HG03159 (cell line): Measurements from ENCODE around the gene CRIM1.
A peak's percentile ranks its signal among the peaks of the same experiment; 100 is the strongest.

Experiments
- ATAC-seq: cut with Tn5 transposase; IDR thresholded peaks from one replicate; pipeline ENCODE4 v1.9.1; 2021; ENCODE audit warnings: mild to moderate bottlenecking, moderate library complexity; ENCODE audit not compliant: unreplicated experiment

Gene CRIM1

DNA sequence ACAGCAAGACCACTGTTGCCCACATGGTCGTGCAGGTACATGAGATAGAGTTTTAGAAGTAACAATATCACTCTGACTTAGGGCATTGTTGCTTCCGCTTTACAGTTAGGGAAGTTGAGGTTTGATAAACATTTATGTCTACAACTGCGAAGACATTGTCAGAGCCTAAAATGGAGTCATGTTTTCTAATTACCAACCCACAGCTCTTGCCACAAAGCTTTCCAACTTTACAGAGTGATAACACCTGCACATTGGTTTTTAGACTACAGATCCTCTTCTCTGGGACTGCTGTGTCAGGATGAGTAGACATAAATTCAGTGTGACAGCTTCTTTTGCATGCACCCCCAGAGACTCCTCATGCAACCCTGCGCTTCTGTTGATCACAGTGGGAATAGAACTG, 123.4 kb downstream of the CRIM1 start:
- no peak for ATAC-seq

DNA sequence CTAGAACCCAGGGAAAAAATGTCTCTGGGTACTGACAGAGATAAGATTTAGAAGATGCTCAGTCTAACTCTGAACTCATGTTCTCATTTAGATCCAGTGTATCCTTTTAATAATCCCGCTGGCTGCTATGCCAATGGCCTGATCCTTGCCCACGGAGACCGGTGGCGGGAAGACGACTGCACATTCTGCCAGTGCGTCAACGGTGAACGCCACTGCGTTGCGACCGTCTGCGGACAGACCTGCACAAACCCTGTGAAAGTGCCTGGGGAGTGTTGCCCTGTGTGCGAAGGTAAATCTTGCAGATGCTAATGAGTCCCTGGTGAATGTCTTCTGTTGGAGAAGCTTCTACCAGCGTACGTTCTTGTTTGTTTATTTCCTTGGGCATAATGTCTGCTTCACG, 123.8 kb downstream of the CRIM1 start:
- no peak for ATAC-seq

DNA sequence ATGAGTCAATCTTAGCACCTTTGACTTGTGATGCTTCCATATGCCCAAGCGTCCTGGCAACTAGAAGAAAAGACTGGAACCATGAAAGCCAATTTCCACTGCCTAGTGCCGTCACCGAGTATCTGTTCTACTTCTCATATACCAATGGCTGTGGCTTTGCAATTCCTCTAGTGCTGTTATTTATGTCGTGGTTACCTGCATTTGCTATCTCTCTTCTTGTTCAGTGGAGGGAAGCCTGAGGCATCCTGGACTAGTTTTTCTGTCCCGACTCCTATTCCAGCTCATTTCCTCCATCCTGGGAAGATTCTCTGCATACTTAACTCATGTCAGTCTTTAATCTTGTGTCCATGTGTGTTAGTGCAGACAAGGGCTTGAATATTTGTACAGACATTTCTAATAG, 124.5 kb downstream of the CRIM1 start:
- ATAC-seq = no peak

DNA sequence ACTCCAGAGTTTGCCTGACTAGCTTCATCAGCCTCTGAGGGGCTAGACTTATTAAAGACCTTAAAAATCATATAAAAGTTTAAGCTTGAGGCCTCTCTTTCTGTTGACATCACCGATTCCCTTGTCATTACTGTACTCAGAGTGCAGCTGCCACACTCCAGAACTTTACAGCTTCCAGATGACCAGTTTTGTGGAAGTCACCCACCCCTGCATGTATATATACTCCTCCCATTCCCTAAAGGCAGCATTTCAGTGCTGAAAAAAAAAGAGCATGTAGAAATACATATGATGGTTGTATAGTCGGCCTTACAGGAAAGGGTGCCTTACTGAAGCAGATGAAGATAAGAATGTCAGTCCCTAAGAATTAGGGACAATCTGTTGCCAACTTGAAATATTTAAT, 125.1 kb downstream of the CRIM1 start:
- ATAC-seq = no peak

DNA sequence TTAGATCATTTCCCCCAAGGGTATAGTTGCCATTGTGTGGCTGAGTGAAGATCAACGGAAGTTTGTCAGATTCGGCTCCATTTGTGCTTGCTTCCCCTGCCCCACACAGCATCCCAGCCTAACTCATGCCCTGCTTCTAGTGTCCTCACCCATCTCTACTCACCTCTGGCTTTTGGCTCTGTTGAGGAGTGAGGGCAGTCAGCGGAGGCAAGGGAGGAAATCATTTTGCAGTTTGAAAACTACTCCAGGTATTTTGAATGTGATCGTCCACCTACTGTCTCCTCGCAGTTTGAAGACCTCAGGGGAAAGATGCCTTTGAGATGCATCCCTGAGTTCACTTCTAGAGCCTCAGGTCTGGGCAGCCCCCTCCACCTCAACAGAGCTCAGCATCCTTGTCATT, 126.1 kb downstream of the CRIM1 start:
- ATAC-seq = no peak

DNA sequence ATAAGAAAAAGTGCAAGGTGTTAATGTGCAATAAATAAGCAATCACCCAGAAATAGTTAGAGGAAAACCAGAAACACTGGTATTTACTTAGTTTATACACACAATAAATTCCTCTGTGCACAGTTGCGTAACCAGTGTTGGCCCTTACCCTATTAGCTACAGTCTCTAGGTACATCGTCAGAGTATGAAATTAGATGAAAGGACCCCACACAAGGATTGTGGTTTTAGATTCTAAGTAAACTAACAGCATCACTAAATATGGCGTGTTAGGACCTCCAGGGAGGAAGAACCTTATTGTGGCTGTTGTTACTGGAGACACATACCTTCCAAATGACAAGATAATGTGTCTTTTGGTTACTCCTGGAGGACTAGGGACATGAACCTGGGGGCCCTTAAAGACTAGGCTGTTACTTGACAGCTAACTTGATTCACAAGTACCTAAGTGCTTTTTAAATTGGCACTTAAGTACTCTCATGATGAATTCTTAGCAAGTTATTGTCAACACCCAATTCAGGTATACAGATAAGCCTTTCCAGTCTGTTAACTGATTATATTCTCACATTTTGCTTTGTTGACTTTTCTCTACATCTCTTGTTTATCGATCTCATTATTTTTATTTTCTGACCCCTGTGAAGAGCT, 127.1 kb downstream of the CRIM1 start:
- ATAC-seq = no peak

DNA sequence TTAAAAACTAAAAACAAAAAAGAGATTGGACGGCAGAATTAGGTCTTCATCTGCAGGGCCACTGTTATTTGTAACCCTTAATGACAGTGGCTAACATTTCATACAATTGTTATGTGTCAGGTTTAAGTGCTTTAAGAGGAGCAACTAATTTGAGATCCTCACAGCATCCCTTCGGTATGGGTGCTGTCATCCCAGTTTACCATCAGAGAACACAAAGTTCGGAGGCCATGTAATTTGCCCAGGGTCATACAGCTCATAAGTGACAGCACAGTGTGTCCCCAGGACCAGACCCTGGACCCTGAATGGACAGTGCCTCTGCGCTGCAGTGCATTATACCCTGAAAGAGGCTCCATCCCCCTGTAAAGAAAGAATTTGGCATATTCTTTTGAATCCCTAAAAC, 127.7 kb downstream of the CRIM1 start:
- no peak for ATAC-seq

DNA sequence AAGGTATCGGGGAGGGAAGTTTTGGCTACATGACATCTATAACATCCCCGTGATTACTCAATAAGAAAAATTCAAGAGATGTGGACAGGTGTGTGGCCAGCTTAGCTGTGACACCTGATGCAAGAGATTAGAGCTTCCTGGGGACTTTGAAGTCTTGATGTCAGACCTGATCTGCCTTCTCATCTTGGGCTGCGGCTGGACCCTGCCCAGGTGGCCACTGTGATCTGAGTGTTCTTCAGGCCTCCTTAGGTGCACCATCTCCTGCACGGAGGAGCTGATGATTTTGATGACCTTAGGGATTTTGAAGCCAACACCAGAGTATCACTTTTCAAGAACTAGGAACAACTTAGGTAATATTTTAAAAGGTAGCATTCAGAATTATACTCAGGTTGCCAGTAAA, 128.9 kb downstream of the CRIM1 start:
- ATAC-seq = no peak

DNA sequence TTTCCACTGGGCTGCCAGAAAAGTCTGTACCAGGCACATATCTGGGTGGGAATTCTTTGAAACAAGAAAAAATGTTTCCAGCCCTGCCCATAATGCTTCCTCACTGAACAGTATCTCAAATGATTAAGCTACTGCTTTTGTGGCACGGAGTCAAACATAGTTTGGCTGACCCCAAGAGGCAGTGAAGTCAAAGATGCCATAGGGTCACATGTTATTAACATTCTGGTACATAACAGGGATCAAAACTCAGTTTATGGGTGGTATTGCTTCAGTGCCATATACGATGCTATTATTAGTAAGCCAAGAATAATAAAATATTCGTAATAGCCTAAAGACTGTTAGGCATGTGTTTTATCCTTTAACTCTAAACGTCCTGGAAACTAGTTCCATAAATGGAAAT, 129.9 kb downstream of the CRIM1 start:
- ATAC-seq = no peak

DNA sequence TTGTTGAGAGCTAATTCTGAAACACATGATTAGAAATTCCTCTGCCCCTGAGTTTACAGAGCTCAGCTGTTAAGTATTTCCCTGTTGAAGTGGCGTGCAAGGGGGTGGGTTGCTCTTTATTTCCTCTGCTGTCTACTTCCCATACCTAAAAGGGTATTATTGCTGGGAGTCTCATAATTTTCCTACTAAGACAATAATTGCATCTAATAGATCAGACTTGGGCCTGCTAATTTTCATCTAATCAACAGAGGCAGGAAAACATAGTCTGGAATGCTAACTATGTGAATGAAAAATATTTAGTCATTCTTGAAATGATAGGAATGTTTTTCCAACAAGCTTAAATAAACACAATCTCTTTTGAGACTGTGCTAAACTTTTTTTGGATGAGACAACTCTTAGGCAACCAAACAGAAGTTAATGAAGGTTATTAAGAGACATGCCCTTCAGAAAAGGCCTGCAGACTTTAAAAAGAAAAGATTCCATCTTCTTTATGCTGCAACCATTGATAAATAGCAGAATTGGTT, 131.0 kb downstream of the CRIM1 start:
- no peak for ATAC-seq

DNA sequence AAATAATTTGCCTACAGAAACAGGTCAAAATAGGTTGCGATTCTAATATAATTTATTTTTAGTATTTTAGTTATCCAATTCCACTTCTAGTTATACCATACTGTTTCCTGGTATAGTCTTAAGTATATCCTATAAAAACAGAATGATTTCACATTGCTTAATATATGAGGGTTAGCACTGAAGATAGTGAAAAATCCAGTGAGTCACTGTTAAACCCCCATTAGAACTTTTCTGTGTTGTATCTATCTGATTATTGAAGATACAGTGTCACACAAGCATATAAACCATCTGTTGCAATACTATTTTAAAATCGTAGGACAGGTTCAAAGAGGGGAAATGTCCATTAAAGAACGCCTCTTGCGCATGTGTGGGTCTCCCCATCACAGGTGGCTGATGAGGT, 132.4 kb downstream of the CRIM1 start:
- ATAC-seq = no peak

DNA sequence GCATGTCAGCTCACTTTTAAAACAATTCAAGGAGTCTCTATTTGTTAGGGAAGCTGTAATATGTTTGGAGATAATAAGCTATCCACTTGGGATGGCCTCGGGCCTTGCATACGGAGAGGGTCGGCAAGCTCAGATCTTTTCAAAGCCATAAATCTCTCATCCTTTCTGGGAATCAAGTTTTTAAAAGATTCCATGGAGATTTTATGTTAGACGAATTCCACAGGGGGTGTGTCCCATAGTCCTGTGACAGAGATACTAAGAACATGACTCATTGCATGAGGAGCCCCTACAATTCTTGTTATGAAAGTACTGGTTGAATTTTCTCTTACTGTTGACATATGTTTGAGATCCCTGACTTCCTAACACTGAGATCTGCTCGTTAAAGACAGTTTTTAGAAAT, 133.7 kb downstream of the CRIM1 start:
- ATAC-seq = no peak

DNA sequence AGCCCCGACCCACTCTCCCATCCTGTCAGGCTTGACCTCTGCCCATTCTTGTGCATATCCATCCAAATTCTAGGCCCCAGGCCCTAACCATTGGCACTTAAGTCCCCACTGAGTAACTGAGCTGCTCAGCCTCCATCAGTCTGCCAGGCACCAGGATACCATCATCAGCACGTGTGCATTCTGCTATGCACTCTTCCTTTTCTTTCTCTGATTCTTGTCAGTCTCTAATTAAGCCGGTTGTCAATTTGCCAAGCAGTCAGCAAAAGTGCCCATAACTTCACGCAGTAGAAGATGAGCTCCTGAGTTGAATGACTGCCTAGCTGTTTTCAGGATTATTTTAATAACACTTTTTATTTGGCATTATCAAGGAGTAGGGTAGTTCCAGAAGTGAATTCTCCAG, 135.2 kb downstream of the CRIM1 start:
- no peak for ATAC-seq

DNA sequence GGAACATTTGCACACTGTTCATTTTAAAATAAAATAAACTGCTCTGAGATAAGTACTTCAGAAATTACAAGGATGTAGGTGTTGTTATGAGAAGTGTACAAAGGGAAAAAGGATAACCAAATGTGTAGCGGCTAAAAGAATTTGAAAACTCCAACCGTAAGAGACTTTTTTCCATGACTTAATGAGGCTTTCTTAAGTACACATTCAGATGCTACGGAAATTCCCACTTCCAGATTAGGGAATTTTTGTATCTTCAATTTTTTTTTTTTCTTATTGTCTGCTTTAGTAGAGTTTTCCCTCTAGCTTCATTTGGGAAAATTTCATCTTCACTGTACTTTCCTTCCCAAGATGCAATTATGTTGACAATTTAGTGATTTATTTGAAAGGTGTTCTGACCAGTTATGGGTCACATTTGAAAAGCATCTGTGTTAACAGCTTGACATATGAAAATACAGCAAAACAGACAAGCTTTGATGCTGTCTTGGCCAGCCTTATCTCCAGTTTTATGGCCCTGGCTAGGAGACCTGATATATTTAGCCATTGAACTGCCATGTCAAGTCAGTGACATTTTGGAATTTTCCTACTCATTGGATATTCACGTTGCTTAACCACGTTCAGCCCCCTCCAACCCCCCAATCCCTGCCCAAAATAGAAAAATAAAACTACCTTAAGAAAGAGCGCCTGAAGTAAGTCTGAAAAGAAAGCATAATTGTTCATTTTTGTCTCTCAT, 136.8 kb downstream of the CRIM1 start:
- ATAC-seq = no peak

DNA sequence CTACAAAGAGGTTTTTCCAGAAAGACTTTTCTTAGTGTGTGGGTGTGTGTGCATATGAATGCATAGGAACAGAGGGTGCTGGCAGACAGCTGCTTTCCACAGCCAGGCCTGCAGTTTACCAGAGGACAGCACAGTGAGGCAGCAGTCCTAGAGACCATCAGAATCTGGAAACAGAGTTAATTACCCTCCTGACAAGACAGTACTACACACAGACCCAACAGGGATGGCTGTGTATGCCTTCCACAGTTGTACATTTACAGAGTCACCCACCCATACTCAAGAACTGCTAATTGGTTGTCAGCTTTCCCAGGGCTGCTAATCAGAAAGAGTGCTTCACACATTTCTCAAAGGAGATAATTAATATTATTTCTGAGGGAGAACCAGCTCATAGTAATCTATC, 137.7 kb downstream of the CRIM1 start:
- no peak for ATAC-seq

DNA sequence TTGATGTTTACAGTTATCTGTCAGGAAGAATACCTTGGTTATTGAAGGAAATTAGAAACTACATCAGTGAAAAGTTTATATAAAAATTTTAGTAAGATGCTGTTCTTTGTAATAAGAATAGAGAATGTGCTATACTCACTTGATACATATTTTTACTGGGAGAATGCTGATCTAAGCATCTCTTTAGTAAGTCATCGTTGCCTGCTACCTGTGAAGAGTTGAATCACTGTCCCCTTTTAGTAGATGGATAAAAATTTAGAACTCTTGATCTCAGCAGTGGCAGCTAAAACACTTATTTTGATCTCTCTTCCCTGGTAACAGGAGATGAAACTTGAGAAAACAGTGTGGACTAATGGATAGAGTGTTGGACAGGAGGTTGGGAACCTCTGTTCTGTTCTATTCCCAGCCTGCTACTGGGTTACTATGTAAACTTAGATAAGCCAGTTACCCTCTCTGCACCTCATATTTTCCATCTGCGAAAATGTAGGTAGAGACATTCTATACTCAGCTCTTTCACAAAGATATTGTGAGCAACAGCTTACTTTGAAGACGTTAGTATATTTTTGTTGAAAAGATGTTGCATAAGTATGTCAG, 142.1 kb downstream of the CRIM1 start:
- no peak for ATAC-seq

DNA sequence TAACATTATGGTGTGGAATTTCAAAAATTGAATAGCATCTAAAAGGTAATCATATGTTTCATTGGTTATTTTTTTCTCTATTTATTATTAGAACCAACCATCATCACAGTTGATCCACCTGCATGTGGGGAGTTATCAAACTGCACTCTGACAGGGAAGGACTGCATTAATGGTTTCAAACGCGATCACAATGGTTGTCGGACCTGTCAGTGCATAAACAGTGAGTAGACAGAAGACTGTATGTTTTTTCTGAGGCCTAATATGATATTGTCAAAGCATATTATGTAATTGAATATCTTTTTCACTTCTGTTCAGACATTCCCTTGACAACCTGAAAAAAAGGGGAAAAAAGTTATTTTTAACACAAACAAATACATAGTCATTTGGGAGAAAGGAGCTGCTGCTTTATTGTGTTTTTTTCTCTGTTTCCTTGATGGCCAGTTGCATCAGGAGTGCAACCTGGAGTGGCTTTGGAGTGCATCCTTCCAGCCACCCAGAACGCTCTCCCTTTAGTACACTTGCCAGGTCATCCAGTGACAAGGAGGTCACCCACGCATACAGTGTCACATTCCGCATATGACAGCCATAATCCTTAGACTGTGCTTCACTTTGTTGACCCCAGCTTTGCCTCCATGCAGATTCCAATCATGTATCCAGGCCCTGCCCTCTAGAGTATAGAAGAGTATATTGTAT, 143.7 kb downstream of the CRIM1 start:
- ATAC-seq = no peak

DNA sequence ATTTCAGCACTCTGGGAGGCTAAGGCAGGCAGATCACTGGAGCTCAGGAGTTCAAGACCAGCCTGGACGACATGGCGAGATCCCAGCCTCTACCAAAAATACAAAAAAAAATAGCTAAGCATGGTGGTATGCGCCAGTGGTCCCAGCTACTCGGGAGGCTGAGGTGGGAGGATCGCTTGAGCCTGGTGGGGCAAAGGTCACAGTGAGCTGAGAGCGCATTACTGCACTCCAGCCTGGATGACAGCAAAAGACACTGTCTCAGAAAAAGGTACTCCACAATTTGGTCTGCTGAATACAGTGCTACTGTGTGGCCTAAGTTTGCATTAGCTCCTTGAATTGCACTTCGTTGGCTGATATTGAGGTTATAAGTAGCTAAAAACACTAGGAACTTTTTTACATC, 144.5 kb downstream of the CRIM1 start:
- no peak for ATAC-seq

DNA sequence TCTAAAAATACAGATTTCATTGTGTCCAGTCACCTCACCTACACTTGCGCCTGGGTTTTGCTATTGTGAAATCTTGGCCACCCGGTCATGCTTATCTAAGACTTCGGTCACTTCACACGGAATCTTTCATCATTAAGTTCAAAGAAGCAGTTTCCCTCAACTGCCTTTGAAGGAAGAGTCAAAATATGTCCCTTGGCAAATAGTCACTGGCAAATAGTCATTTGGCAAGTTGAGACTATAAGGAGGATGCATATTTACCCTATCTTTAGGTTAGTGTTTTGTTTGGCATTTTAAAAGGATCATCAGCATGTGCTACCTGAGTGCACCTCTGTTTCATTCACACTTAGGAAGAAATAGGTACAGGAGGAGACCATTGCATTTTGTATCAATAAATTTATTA, 146.5 kb downstream of the CRIM1 start:
- ATAC-seq = no peak

DNA sequence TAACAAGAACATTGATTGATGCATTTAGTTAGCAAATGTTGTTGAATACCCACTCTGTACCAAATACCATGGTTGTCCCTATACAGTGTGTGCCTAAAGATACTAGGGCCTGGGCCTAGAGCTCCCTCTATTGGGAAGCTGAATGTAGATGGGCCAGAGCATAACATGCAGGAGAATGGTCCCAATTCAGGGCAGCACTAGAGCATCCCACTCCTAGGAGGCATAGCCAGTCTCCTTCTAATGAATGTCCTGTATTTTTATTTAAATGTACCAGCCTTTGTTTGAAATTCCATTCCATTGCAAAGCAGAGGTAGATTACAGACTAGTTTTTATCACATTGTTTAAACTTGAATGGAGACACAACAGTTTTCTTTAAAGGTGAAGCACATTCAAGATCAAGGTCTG, 151.8 kb downstream of the CRIM1 start:
- ATAC-seq = peak; percentile 97

DNA sequence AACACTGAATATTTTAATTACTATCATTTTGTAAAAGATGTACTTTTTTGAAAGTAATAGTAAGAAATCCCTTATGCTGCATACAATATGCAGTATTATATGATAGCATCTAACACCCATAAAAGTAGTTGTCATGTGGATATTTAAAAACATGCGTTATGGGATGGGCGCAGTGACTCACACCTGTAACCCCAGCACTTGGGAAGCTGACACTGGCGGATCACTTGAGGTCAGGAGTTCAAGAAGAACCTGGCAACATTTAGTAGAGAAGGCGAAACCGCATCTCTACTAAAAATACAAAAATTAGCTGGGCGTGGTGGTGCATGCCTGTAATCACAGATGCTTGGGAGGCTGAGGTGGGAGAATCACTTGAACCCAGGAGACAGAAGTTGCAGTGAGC, 153.5 kb downstream of the CRIM1 start:
- no peak for ATAC-seq
